HepG2 (cell line): Measurements from ENCODE around the gene FAM89B. TPM values are rescaled to one million over a fixed set of nuclear protein-coding genes. Genes with fewer than 3 reads are reported as not detected.

ENCODE experiments used
- ASH2L ChIP-seq: fragments of 300-600, 200-600 bp; sonication (generic); IDR thresholded peaks from 2 replicates; pipeline ENCODE4 v1.7.0; 2017; ENCODE audit warnings: low read depth, mild to moderate bottlenecking, moderate library complexity, mixed read lengths, low read length; ENCODE audit not compliant: insufficient read length
- EP300 ChIP-seq, 3 experiments: sonication (generic) in 1 of 3; formaldehyde crosslinking in 1 of 3; IDR thresholded peaks; 2 replicates each; pipeline versions ENCODE4 v1.5.1 to v1.6.1; 2011 to 2020; ENCODE audit warnings: low read depth in 2 of 3, low read length in 2 of 3, borderline replicate concordance in 1 of 3, improper control_type of control experiment in 1 of 3, mild to moderate bottlenecking in 1 of 3, missing genetic modification reagents in 1 of 3, moderate library complexity in 1 of 3
- IRF1 ChIP-seq: sonication (generic); formaldehyde crosslinking; IDR thresholded peaks from 2 replicates; pipeline ENCODE4 v1.4.0; 2020; ENCODE audit warnings: low read depth, mild to moderate bottlenecking, missing genetic modification reagents
- TAF15 ChIP-seq: fragments of 200-400 bp; formaldehyde crosslinking; IDR thresholded peaks from one replicate; pipeline ENCODE4 v1.6.1; 2018; ENCODE audit warnings: mild to moderate bottlenecking, low read depth, low read length; ENCODE audit not compliant: poor library complexity, severe bottlenecking
- ZBTB40 ChIP-seq, 2 experiments: fragments of 450-650 bp in 1 of 2; sonication (generic) in 1 of 2; formaldehyde crosslinking in 1 of 2; IDR thresholded peaks; 2 replicates each; pipeline versions ENCODE4 v1.6.1 to v1.8.0; 2016 to 2022; ENCODE audit warnings: antibody characterized with exemption in 1 of 2, mild to moderate bottlenecking in 1 of 2, missing genetic modification reagents in 1 of 2
- ZNF33A ChIP-seq: sonication (generic); formaldehyde crosslinking; IDR thresholded peaks from 2 replicates; pipeline ENCODE4 v1.5.1; 2020; ENCODE audit warnings: missing genetic modification reagents, mild to moderate bottlenecking, moderate library complexity, borderline replicate concordance
- ZNF646 ChIP-seq: sonication (generic); formaldehyde crosslinking; IDR thresholded peaks from 2 replicates; pipeline ENCODE4 v1.9.0; 2021; ENCODE audit warnings: mild to moderate bottlenecking, missing genetic modification reagents
- polyA plus RNA-seq, 8 experiments: library from polyadenylated mRNA; depleted of rRNA in 3 of 8; stranded (reverse) in 7 of 8; unstranded in 1 of 8; fragments of >200 nt; fragmentation: Illumina TruSeq in 4 of 8; extraction: Trizol in 4 of 8; gene quantifications; 2 replicates each; pipeline versions ENCODE4 v1.2.1 to v1.2.3, GENCODE V29; 2011 to 2016; ENCODE audit warnings: low read depth in 4 of 8, missing spikeins in 1 of 8, mixed read lengths in 1 of 8; ENCODE audit not compliant: insufficient read depth in 1 of 8
- total RNA-seq, 5 experiments: library from RNA; depleted of rRNA; stranded (reverse); fragments of >200 nt; fragmentation: Illumina TruSeq; extraction: Trizol; gene quantifications; 2 replicates each; pipeline ENCODE4 v1.2.3, GENCODE V29; 2016; ENCODE audit warnings: low read depth in 1 of 5

The FAM89B gene
- total and polyA plus RNA-seq, 2 of the 13 experiments (the other 11 are each of a cell fraction or from before 2014, with no cell fraction given) = 5.7 to 8.0 TPM

GRCh38 chr11:65524741-65525545 is 47.4 kb upstream of the FAM89B start, which contains the start of gene SCYL1 (continued):
- TF ChIP-seq ZBTB40 (IDR thresholded peaks at IDR 0.05) (no peak), ZBTB40 (CRISPR knock-in tag; IDR thresholded peaks at IDR 0.05) (peak; percentile 44; the same call in 1 of the 2 replicates), ZNF646 (no peak), TAF15 (no peak), EP300 (IDR thresholded peaks at IDR 0.05; ENCODE audit: low read depth in 2 of 2, low read length in 2 of 2) (no peak), EP300 (CRISPR knock-in tag; IDR thresholded peaks at IDR 0.05; ENCODE audit: borderline replicate concordance) (no peak), IRF1 (CRISPR knock-in tag) (no peak), ZNF33A (CRISPR knock-in tag) (no peak), ASH2L (peak; percentile 70)
